B cell (primary cell): ENCODE measurements around the gene RASGEF1B. TPM values are rescaled to one million over a fixed set of nuclear protein-coding genes. Genes with fewer than 3 reads are reported as not detected.

Source experiments
- ATAC-seq: fragments of 200-7000 bp; cut with Tn5 transposase; one replicate; pipeline ENCODE4 v1.10.0; 2021; ENCODE audit warnings: low read depth, mild to moderate bottlenecking, moderate number of reproducible peaks, moderate library complexity
- CTCF ChIA-PET: fragments of 350-600 bp; sonication (Branson Sonifier 250); formaldehyde crosslinking; loops from one replicate; lab custom pipeline; 2021; ENCODE audit warnings: antibody characterized with exemption, inconsistent platforms; lab: Charles Lee
- POLR2A ChIA-PET: fragments of 350-600 bp; sonication (Branson Sonifier 250); formaldehyde crosslinking; loops from one replicate; lab custom pipeline; 2021; ENCODE audit warnings: antibody characterized with exemption; lab: Charles Lee
- DNase-seq: peaks from one replicate; pipeline ENCODE4 v3.0.0; 2013
- H2AFZ ChIP-seq: 2 replicates; pipeline ENCODE4 v1.6.1; 2012; ENCODE audit warnings: mild to moderate bottlenecking, low read depth, low read length; ENCODE audit not compliant: insufficient read depth, poor library complexity, severe bottlenecking
- H3K27ac ChIP-seq, 2 donors: 1 replicate in 1 of 2; 2 replicates in 1 of 2; pipeline ENCODE4 v1.5.1; 2012 to 2013; ENCODE audit warnings: low read length in 2 of 2, mild to moderate bottlenecking in 2 of 2, moderate library complexity in 1 of 2
- H3K27me3 ChIP-seq, 4 experiments: fragments of 200-600 bp in 1 of 4; sonication (generic) in 1 of 4; replicated peaks in 1 of 4; 1 replicate in 2 of 4; 2 replicates in 2 of 4; pipeline versions ENCODE4 v1.6.1 to v1.7.0; 2013 to 2016; ENCODE audit warnings: low read length in 3 of 4, mild to moderate bottlenecking in 2 of 4, mixed read lengths in 1 of 4, moderate library complexity in 1 of 4; ENCODE audit not compliant: insufficient read depth in 4 of 4, control insufficient read depth in 3 of 4; ENCODE audit errors: control extremely low read depth in 1 of 4
- H3K36me3 ChIP-seq, 2 experiments: replicated peaks in 1 of 2; 1 replicate in 1 of 2; 2 replicates in 1 of 2; pipeline versions ENCODE4 v1.6.1 to v1.7.1; 2013; ENCODE audit warnings: low read length in 1 of 2; ENCODE audit not compliant: insufficient read depth in 2 of 2, control insufficient read depth in 1 of 2; ENCODE audit errors: control extremely low read depth in 1 of 2, extremely low read depth in 1 of 2
- H3K4me1 ChIP-seq, 2 donors: fragments of 200-600 bp in 1 of 2; sonication (generic) in 1 of 2; 1 replicate in 1 of 2; 2 replicates in 1 of 2; pipeline versions ENCODE4 v1.5.1 to v1.6.1; 2013 to 2017; ENCODE audit warnings: low read length in 2 of 2; ENCODE audit not compliant: control insufficient read depth in 2 of 2, insufficient read depth in 2 of 2
- H3K4me2 ChIP-seq: replicated peaks from 2 replicates; pipeline ENCODE3; 2012; ENCODE audit warnings: mild to moderate bottlenecking, low read depth, low read length; ENCODE audit not compliant: poor library complexity, severe bottlenecking
- H3K4me3 ChIP-seq, 5 experiments: fragments of 200-600 bp in 1 of 5; sonication (generic) in 1 of 5; 1 replicate in 3 of 5; 2 replicates in 2 of 5; pipeline versions ENCODE4 v1.5.1 to v1.7.0; 2011 to 2016; ENCODE audit warnings: low read length in 4 of 5, mild to moderate bottlenecking in 4 of 5, low read depth in 2 of 5, control low read depth in 1 of 5, moderate library complexity in 1 of 5; ENCODE audit not compliant: insufficient read depth in 1 of 5; ENCODE audit errors: control extremely low read depth in 1 of 5, extremely low read depth in 1 of 5
- H3K79me2 ChIP-seq: fragments of 200-600 bp; sonication (generic); one replicate; pipeline ENCODE4 v1.6.0; 2016; ENCODE audit warnings: low read length; ENCODE audit not compliant: control insufficient read depth, insufficient read depth
- H3K9ac ChIP-seq: fragments of 200-600 bp; sonication (generic); 2 replicates; pipeline ENCODE4 v1.6.1; 2017; ENCODE audit warnings: mild to moderate bottlenecking, low read length, moderate library complexity
- H3K9me3 ChIP-seq, 3 donors: one replicate each; pipeline versions ENCODE4 v1.6.1 to v1.7.1; 2013; ENCODE audit warnings: low read length in 2 of 3; ENCODE audit not compliant: control insufficient read depth in 2 of 3, insufficient read depth in 1 of 3; ENCODE audit errors: control extremely low read depth in 1 of 3
- H4K20me1 ChIP-seq: 2 replicates; pipeline ENCODE4 v1.6.0; 2012; ENCODE audit warnings: mild to moderate bottlenecking, low read length; ENCODE audit not compliant: insufficient read depth, control insufficient read depth, poor library complexity, severe bottlenecking
- H3K27ac Mint-ChIP-seq: one replicate; pipeline ENCODE4 v1.8.0; 2021; ENCODE audit warnings: mixed read lengths
- H3K27me3 Mint-ChIP-seq: one replicate; pipeline ENCODE4 v1.8.0; 2021; ENCODE audit warnings: mixed read lengths
- H3K4me1 Mint-ChIP-seq: one replicate; pipeline ENCODE4 v1.8.0; 2021; ENCODE audit warnings: mixed read lengths
- H3K4me3 Mint-ChIP-seq: one replicate; pipeline ENCODE4 v1.8.0; 2021; ENCODE audit warnings: mixed read lengths
- H3K9me3 Mint-ChIP-seq: one replicate; pipeline ENCODE4 v1.8.0; 2022; ENCODE audit warnings: mixed read lengths; ENCODE audit not compliant: insufficient read depth
- CTCF ChIP-seq: fragments of 200-600 bp; IDR thresholded peaks from one replicate; pipeline ENCODE4 v1.8.0; 2022; ENCODE audit warnings: antibody characterized with exemption, mild to moderate bottlenecking
- EZH2 ChIP-seq: IDR thresholded peaks from 2 replicates; pipeline ENCODE4 v1.6.1; 2012; ENCODE audit warnings: borderline replicate concordance, low read depth, mild to moderate bottlenecking, moderate library complexity, low read length; ENCODE audit not compliant: insufficient read depth, poor library complexity, severe bottlenecking
- WGBS: methylation state at CpG from one replicate; pipeline ENCODE4 v1.1.5; 2013; ENCODE audit warnings: missing lambda C conversion rate; ENCODE audit not compliant: insufficient coverage; 5-methylcytosine and 5-hydroxymethylcytosine counted together
- intact Hi-C: fragments of 100-400 bp; cut with micrococcal nuclease; formaldehyde crosslinking; loops from one replicate; pipeline ENCODE4 v1.10.0; 2022
- polyA plus RNA-seq: library from polyadenylated mRNA; depleted of rRNA; stranded (reverse); fragments of >200 nt; gene quantifications from 2 replicates; pipeline ENCODE4 v1.2.3, GENCODE V29; 2012
- total RNA-seq, 2 donors: library from RNA; stranded (reverse); fragments of 120-200 nt in 1 of 2; gene quantifications; 1 replicate in 1 of 2; 2 replicates in 1 of 2; pipeline versions ENCODE4 v1.2.3 to v1.2.4, GENCODE V29; 2013 to 2022

Gene RASGEF1B
- total and polyA plus RNA-seq, 2 donors (not counting 1 experiment from before 2014, with no cell fraction given): 20.4 to 130 TPM

- H3K4me1 ChIP-seq: no peaks in the 10 kb centered on the region
- ATAC-seq: no peak
- DNase-seq: no peak
- POLR2A ChIA-PET: no interaction called here
- no peaks in the 10 kb centered on the region for H3K27me3 Mint-ChIP-seq
- no peak for TF ChIP-seq CTCF
- TF ChIP-seq EZH2: no peak
- no peaks in the 10 kb centered on the region for H3K27me3 ChIP-seq
- H3K9me3 ChIP-seq: no peaks in the 10 kb centered on the region
- H3K9me3 Mint-ChIP-seq: no peaks in the 10 kb centered on the region
- no peak overlapping the region for H3K4me2 ChIP-seq
- no peak overlapping the region for H2AFZ ChIP-seq
- no peak overlapping the region for H3K4me3 Mint-ChIP-seq
- WGBS: no CpG with 5 or more reads among the region's 2 CpGs
- H3K4me3 ChIP-seq: no peak overlapping the region
- no peaks in the 10 kb centered on the region for H3K36me3 ChIP-seq
- intact Hi-C loops: no loop called here
- H3K27ac Mint-ChIP-seq: no peak overlapping the region
- H3K79me2 ChIP-seq: no peaks in the 10 kb centered on the region
- CTCF ChIA-PET: interaction anchor here (1.3 to 1.5 kb wide), 2 partner anchors 864 to 881 kb away, joined by 4 to 9 read pairs; no protein-coding TSS in a partner anchor
- H3K4me1 Mint-ChIP-seq: peaks cover 3% of the 10 kb centered on the region
- no peak overlapping the region for H3K9ac ChIP-seq
- H4K20me1 ChIP-seq: no peaks in the 10 kb centered on the region
- no peak overlapping the region for H3K27ac ChIP-seq
These were observed 67.4 kb downstream of the RASGEF1B start for GRCh38 chr4:81404294-81404693.

- ChIA-PET CTCF (interaction anchor here (0.9 to 1.3 kb wide), 2 partner anchors 46 to 802 kb away, joined by 3 read pairs; no protein-coding TSS in a partner anchor), POLR2A (no interaction called here)
- Histone ChIP-seq H3K4me1 (no peaks in the 10 kb centered on the region), H3K27ac (no peak overlapping the region), H3K36me3 (no peaks in the 10 kb centered on the region), H3K4me3 (no peak overlapping the region), H3K9me3 (no peaks in the 10 kb centered on the region), H3K4me2 (no peak overlapping the region), H4K20me1 (no peaks in the 10 kb centered on the region), H3K27me3 (no peaks in the 10 kb centered on the region), H3K9ac (no peak overlapping the region), H3K79me2 (no peaks in the 10 kb centered on the region), H2AFZ (no peak overlapping the region)
- DNase-seq (no peak), ATAC-seq (no peak)
- TF ChIP-seq CTCF (no peak), EZH2 (no peak)
- 90% methylated on average over 6 of the region's 7 CpGs for WGBS
- intact Hi-C loops: no loop called here
- Mint-ChIP-seq H3K4me1 (no peaks in the 10 kb centered on the region), H3K27ac (no peak overlapping the region), H3K27me3 (no peaks in the 10 kb centered on the region), H3K9me3 (no peaks in the 10 kb centered on the region), H3K4me3 (no peak overlapping the region)
These were observed 72.2 kb downstream of the RASGEF1B start for GRCh38 chr4:81399306-81400086.
